Transverse colon (tissue), 4 donors: ENCODE data around the gene TTC28. TPM values are rescaled to one million over a fixed set of nuclear protein-coding genes. Genes with fewer than 3 reads are reported as not detected.

ENCODE experiments used
- DNase-seq: peaks from one replicate; pipeline ENCODE4 v3.0.0-alpha.2; 2019
- H3K27ac ChIP-seq, 4 donors: fragments of 200-600 bp; sonication (generic); 2 replicates each; pipeline ENCODE4 v1.5.1; 2016 to 2018; ENCODE audit warnings: inconsistent platforms in 4 of 4
- H3K27me3 ChIP-seq: fragments of 200-600 bp; sonication (generic); 2 replicates; pipeline ENCODE4 v1.5.1; 2017; ENCODE audit warnings: inconsistent platforms
- H3K36me3 ChIP-seq, 4 donors: fragments of 200-600 bp; sonication (generic); 2 replicates each; pipeline ENCODE4 v1.5.1; 2017 to 2019; ENCODE audit warnings: inconsistent platforms in 4 of 4
- H3K4me1 ChIP-seq, 4 donors: fragments of 200-600 bp; sonication (generic); 2 replicates each; pipeline ENCODE4 v1.5.1; 2017 to 2020; ENCODE audit warnings: inconsistent platforms in 4 of 4
- H3K4me3 ChIP-seq, 4 donors: fragments of 200-600 bp; sonication (generic); 1 replicate in 1 of 4; 2 replicates in 3 of 4; pipeline versions ENCODE4 v1.5.1 to v1.6.1; 2017 to 2019; ENCODE audit warnings: inconsistent platforms in 4 of 4
- H3K9me3 ChIP-seq, 2 donors: fragments of 200-600 bp; sonication (generic); 2 replicates each; pipeline ENCODE4 v1.5.1; 2017 to 2019; ENCODE audit warnings: inconsistent platforms in 2 of 2
- EP300 ChIP-seq: sonication (generic); formaldehyde crosslinking; IDR thresholded peaks from one replicate; pipeline ENCODE4 v1.6.1; 2017; ENCODE audit warnings: antibody characterized with exemption, low read depth
- POLR2A ChIP-seq: fragments of 450-650 bp; IDR thresholded peaks from one replicate; pipeline ENCODE4 v1.6.1; 2016; ENCODE audit warnings: antibody characterized with exemption, mild to moderate bottlenecking, moderate library complexity
- POLR2AphosphoS5 ChIP-seq, 3 donors: sonication (generic); formaldehyde crosslinking; IDR thresholded peaks; one replicate each; pipeline ENCODE4 v1.6.1; 2016; ENCODE audit warnings: antibody characterized with exemption in 3 of 3
- WGBS, 2 donors: methylation state at CpG; one replicate each; pipeline ENCODE4 v1.1.5; 2018; ENCODE audit warnings: low coverage in 1 of 2; 5-methylcytosine and 5-hydroxymethylcytosine counted together
- in situ Hi-C, 4 donors: fragments of 200-750 bp; cut with MboI; loops; one replicate each; pipeline versions ENCODE4 v1.15.0 to v1.15.1; 2017; ENCODE audit warnings: low sequenced_read_pairs in 3 of 4, low pct_ligation_motif_present in 1 of 4, low pct_unique_long_range_greater_than_20kb in 1 of 4
- intact Hi-C: fragments of 100-400 bp; cut with DNase I; formaldehyde crosslinking; loops from one replicate; pipeline ENCODE4 v1.15.1; 2023; ENCODE audit warnings: low total_unique reads
- total RNA-seq, 4 donors: library from RNA; depleted of rRNA; stranded (reverse); fragments of >200 nt; gene quantifications; one replicate each; pipeline ENCODE4 v1.1.0, GENCODE V29; 2016
- TF ChIP-seq, protein P1 (sequence below), 5 experiments: fragments of 200-600 bp in 3 of 5; fragments of 450-650 bp in 2 of 5; sonication (generic) in 3 of 5; IDR thresholded peaks; 1 replicate in 2 of 5; 2 replicates in 3 of 5; pipeline ENCODE4 v1.5.1; 2016 to 2017; ENCODE audit warnings: antibody characterized with exemption in 5 of 5, inconsistent platforms in 3 of 5, mild to moderate bottlenecking in 2 of 5, moderate library complexity in 1 of 5

TTC28 gene
- total RNA-seq, 4 donors from 2014 or later = 7.6 to 84.2 (median 12.4) TPM

DNA sequence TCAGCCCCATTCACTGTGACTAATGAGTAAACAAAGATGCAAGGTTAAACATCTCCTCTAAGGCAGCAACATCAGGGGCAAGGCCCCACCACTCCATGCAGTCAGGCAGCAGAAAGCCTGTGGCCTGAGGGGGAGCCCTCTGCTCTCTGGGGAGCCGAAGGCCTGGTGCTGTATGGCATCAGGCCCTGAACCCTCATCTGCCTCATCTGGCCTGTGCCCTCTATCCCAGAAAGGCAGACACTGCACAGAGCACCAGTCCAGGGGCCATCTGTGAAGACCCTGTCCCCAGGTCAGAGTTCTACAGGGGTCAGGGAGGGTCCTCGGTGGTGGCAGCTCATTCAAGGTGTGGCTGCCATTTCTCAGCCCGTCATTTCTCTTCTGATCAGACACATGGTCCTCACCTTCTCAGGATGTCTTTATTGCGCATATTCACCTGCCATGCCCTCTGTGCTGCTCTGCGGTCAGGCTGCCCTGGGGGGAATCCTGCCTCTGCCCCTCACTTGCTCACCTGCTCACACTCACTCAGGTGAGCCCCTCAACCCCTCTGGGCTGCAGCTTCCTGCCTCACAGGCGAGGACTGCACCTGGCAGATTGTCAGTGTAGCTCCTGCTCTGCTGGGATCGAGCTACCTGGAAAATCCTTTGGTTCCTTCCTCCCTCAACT, 657.5 kb downstream of the TTC28 start:
- Histone ChIP-seq H3K27ac (no peak overlapping the region), H3K4me1 (peaks cover 2 to 14% (median 10%) of the 10 kb centered on the region in 4 donors), H3K4me3 (no peak overlapping the region), H3K36me3 (no peaks in the 10 kb centered on the region), H3K27me3 (no peaks in the 10 kb centered on the region), H3K9me3 (no peaks in the 10 kb centered on the region)
- no peak for DNase-seq
- 94 to 100% methylated on average over 2 to 7 of the region's 7 CpGs for WGBS, 2 donors
- in situ Hi-C loops = loop anchor here in 2 of 4 donors (10.0 to 25.0 kb wide), 2 partner anchors 573 to 815 kb away; no protein-coding TSS in a partner anchor
- intact Hi-C loops = no loop called here
- TF ChIP-seq EP300 = no peak
- TF ChIP-seq, protein P1, sequence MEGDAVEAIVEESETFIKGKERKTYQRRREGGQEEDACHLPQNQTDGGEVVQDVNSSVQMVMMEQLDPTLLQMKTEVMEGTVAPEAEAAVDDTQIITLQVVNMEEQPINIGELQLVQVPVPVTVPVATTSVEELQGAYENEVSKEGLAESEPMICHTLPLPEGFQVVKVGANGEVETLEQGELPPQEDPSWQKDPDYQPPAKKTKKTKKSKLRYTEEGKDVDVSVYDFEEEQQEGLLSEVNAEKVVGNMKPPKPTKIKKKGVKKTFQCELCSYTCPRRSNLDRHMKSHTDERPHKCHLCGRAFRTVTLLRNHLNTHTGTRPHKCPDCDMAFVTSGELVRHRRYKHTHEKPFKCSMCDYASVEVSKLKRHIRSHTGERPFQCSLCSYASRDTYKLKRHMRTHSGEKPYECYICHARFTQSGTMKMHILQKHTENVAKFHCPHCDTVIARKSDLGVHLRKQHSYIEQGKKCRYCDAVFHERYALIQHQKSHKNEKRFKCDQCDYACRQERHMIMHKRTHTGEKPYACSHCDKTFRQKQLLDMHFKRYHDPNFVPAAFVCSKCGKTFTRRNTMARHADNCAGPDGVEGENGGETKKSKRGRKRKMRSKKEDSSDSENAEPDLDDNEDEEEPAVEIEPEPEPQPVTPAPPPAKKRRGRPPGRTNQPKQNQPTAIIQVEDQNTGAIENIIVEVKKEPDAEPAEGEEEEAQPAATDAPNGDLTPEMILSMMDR (IDR thresholded peaks at IDR 0.05) = no peak
- TF ChIP-seq POLR2AphosphoS5 (IDR thresholded peaks at IDR 0.05) = no peak
- TF ChIP-seq POLR2A = no peak

DNA sequence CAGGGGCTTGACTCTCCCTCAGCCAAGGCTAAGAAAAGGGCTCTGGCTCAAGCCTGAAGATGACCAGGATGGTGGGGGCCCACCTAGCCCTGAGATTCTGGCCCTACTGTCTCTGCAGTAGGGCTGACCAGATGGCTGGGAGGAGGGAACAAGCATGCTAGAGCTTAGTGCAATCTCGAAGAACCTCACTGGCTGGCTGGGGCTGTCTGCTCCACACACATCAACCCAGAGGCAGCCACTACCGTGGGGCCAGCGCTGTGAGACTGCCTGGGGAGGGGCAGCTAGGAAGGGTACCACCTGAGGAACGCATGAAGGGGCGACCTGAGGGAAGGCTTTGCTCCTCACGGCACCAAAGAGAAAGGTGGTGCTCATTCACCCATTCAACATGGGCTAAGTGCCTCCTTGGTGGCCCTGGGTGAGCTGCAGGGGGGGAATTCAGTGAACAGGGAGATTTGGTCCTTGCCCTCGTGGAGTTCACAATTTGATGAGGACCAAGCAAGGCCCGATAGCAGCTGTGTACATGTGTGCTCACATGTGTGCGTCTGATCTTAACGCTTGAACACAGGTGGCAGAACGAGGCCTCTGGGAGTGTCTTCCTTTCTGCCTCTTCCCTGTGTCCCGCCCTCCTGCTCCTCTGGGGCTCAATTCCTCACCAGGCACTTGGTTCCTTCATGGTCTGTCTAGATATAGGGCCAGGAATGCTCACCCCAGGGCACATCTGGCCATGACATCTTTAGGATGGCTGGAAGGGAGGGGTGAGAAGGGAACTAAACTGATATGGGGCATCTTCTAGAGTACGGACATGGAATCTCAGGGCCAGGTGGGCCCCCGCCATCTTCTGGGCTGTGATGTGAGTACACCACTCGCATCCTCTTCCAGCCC, 658.3 kb downstream of the TTC28 start:
- in situ Hi-C loops (loop anchor here in 2 of 4 donors (10.0 to 25.0 kb wide), 2 partner anchors 573 to 816 kb away; no protein-coding TSS in a partner anchor), intact Hi-C loops (no loop called here)
- no peak for DNase-seq
- H3K4me1 ChIP-seq = peaks cover 2 to 14% (median 10%) of the 10 kb centered on the region in 4 donors
- H3K36me3 ChIP-seq = no peaks in the 10 kb centered on the region
- no peak overlapping the region for H3K27ac ChIP-seq
- TF ChIP-seq EP300 = no peak
- no peak for TF ChIP-seq POLR2AphosphoS5 (IDR thresholded peaks at IDR 0.05)
- no peak for TF ChIP-seq POLR2A
- TF ChIP-seq, protein P1 (IDR thresholded peaks at IDR 0.05) = no peak
- no peaks in the 10 kb centered on the region for H3K9me3 ChIP-seq
- WGBS, 2 donors = 81% methylated on average over 15 of the region's 15 CpGs; no CpG with 5 or more reads in 1 of the 2 donors
- no peaks in the 10 kb centered on the region for H3K27me3 ChIP-seq
- H3K4me3 ChIP-seq = no peak overlapping the region

DNA sequence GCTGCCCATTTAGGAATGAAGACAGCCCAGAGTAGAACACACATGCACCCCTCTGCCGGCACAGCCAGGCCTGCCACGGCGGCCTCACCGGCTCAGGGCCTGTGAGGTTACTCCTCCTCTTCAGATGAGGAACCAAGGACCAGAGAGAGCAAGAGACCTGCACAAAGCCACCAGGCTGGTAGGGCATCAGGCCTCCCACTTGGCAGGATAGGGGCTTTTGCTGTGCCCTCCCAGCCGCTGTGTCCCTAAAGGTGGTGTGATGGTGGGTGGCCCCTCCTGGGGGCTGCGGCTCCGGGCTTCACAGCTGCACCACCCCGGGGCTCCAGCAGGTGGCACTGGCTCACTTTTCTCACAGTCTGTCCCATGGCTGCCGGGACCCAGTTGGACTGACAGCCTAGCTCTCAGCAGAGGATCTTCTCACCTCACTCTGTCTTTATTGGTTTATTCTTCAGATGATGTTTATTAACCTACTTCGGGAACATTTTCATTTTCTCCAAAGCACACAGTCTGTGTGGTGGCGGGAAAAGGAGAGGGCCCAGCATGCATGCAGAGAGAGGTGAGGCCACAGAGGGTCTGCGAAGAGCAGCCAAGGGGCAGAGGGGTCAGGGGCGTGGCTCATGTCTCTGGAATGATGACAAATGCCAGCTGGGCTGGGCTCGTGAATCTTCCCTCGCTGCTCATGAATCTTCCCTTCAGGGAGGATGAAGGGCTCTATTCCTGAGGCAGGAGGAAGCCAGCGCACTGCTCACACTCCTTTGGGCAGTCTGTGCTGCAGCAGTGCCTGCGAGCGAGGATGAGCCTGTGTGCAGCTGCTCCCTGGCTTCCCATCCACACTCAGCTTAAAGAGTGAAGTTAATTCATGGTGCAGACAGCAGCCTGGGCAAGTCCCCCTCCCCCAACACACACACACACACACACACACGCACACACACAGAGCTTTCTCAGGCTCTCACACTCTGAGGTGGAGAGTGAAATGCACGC, 659.5 kb downstream of the TTC28 start:
- H3K27ac ChIP-seq = peak overlapping the region in 2 of 4 donors; percentile 17 to 63
- no peak overlapping the region for H3K4me3 ChIP-seq
- no peaks in the 10 kb centered on the region for H3K27me3 ChIP-seq
- intact Hi-C loops = loop anchor here (10.0 kb wide), 1 partner anchor 805 kb away; no protein-coding TSS in a partner anchor
- peaks cover 2 to 14% (median 10%) of the 10 kb centered on the region in 4 donors for H3K4me1 ChIP-seq
- H3K36me3 ChIP-seq = no peaks in the 10 kb centered on the region
- in situ Hi-C loops = loop anchor here in 2 of 4 donors (10.0 to 25.0 kb wide), 2 partner anchors 575 to 817 kb away; no protein-coding TSS in a partner anchor
- H3K9me3 ChIP-seq = no peaks in the 10 kb centered on the region
- WGBS, 2 donors = 43% methylated on average over 18 of the region's 20 CpGs; no CpG with 5 or more reads in 1 of the 2 donors
- TF ChIP-seq, protein P1 (IDR thresholded peaks at IDR 0.05) = peak; percentile 85 to 94 (median 92)
- TF ChIP-seq POLR2A (no peak), EP300 (no peak), POLR2AphosphoS5 (IDR thresholded peaks at IDR 0.05) (no peak)
- peak; percentile 68 for DNase-seq
